Stimulated activated CD8-positive, alpha-beta memory T cell treated with anti-CD3 and anti-CD28 coated beads, Interleukin-15, amount 100 ng/mL, for 1 hour (primary cell): Measurements from ENCODE around the gene CYFIP1.

ENCODE experiments used
- DNase-seq: peaks from one replicate; pipeline ENCODE4 v3.0.0-alpha.2; 2020; ENCODE audit warnings: low read depth

The CYFIP1 gene

GRCh38 chr15:22950256-22950990 is 29.7 kb downstream of the CYFIP1 start:
- DNase-seq, result no peak

DNA sequence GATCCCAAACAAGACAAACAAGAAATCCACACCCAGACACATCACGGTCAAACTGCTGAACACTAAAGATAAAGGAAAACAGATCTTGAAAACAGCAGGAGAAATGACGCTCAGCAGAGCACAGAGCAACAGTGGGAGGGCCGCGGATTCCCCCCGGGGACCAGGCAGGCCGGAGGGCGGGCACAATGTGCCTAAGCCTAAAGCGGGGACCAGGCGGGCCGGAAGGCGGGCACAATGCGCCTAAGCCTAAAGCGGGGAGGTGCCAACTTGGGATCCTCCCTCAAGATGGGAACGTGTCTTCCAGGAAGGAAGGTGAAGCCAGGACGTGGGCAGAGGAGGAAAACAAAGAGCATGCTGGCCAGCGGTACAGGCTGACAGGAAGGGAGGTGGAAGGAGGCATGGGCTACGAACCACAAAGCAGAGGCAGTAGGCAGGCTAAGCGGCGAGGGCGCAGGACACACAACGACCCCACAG is 31.1 kb downstream of the CYFIP1 start:
- no peak for DNase-seq

- DNase-seq, result no peak
These were observed 32.1 kb downstream of the CYFIP1 start for GRCh38 chr15:22948056-22948455.

DNA sequence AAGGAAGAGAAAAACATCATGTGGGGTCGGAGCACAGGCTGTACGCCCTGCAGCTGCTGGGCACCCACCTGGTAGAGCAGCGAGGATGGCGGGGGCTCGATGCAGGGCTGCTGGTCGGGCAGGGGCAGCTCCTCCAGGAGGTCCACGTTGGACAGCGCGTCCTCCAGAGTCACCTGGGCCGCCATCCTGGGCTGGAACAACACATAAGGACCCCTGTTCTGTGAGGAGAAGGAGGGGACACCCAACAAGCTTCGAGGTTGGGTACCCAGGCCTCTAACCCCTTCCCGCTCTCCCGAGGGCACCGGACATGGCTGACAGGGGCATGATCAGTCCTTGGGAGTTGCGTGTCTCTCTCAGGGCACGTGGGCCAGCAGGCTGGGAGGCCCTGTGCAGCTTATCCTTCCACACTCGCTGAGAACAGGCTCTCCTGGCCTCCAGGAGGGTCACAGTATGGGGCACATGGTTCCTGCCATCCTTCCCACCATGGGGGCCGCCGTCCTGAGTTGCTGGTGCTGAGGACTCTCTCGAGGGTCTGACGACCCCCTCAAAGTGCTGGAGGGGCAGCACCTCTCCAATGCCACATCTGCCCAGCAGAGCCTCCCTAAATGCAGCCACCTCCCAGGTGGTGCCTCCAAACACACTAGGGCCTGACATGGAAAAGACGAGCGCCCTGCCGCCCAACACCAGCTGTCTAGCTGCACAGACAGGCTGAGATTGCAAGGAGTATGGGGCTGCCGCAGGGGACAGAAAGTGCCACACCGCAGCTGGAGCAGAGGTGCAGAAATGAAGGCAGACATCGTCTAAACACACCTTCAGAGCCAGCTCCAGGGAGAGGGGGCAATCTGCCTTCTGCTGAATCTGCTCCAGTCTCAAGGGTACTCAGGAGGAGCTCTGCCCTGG is 32.8 kb downstream of the CYFIP1 start:
- no peak for DNase-seq

DNA sequence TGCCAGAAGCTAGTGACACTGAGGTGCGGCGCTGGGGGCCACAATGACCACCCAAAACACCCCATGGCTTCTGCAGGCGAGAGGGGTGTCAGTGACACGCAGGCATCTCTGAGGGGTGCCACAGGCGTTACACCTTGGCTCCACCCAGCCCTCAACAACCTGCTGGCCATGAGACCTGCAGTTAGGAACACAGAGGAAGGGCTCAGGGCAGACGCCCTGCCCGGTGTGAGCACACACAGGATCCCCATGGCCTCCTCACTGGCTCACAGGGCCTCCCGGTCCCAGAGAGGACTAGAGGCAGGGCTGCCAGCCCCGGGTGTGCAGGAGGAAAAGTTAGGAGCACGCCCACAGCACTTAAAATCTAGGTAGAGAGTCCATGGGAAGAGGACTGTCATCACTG is 35.1 kb downstream of the CYFIP1 start:
- DNase-seq, result no peak

DNA sequence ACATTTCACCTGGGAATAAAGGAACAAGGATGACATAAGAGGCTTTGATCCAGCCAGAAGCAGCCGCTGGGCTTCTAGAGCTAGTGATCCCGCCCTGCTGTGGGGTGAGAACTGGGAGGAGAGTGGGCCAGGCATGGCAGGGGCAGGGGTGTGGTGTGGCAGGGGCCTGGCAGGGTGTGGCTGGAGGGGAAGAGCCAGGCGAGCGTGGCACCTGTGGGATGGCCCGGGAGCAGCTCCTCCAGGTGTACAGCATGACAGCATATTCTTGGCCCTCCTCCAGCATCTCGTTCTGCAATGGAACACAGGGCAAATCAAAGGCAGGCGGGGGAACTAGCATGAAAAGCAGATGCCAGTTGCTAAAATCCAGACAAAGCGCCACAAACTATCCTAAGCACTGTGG is 35.5 kb downstream of the CYFIP1 start:
- no peak for DNase-seq

DNA sequence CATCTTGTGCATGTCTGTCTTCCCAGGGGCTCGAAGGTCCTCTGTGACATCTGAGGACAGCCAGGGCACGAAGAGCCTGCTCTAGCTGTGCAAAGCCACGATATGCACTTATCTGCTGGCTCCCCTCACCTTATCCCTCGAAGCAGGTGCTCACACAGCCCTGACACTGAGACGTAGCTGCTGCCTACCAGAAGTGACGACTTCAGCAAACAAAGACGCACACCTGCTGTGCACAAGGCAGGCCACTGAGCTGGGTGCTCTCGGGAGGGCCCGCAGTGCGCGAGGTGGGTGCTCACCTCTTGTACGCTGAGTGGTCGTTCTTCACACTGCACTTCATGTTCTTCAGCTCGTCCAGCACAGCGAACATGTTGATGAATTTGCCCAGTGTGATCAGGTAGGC is 37.3 kb downstream of the CYFIP1 start:
- DNase-seq, result no peak

GRCh38 chr15:22942306-22942855 is 37.8 kb downstream of the CYFIP1 start:
- DNase-seq, result no peak

- no peak for DNase-seq
These were observed 39.0 kb downstream of the CYFIP1 start for GRCh38 chr15:22941179-22941578.

- DNase-seq, result no peak
These were observed 40.5 kb downstream of the CYFIP1 start for GRCh38 chr15:22939652-22940061.

GRCh38 chr15:22939051-22939450 is 41.1 kb downstream of the CYFIP1 start:
- DNase-seq, result no peak

DNA sequence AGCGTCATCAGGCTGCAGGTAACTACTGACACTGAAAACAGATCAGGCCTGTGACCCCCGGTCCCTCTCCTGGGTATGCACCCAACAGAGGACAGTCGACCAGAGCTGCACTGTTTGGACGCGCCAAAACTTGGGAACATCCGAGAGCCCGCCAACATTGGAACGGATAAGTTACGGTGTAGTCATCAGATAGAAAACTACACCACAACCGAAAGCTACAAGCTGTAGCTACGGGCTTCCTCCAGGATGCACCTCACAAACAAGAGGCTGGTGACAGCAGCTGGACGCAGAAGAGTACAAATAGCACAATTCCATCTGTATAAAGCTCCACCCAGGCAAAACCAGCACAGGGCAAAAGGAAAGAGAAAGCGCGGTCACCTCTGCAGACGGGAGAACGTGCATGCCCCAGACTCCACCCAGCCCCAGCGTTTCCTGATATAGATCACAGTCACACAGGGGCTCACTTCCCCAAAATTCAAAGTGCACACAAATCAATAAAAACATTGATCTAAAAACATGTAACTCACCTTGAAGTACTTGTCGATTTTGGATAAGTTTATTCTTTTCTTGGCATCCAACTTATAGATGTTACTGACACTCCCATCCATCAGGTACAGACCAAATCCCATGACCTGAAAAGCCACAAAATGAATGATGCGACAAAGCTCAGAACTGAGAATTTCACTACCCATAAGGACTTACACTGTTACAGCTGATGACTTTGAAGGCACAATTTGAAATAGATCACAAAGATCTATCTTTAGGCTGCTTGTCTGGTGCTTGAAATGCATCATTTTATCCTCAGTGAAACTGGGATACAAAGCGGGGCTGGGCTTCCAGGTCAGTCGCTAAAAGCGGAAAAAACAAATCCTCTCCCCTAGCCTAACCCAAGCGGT is 43.3 kb downstream of the CYFIP1 start:
- no peak for DNase-seq

DNA sequence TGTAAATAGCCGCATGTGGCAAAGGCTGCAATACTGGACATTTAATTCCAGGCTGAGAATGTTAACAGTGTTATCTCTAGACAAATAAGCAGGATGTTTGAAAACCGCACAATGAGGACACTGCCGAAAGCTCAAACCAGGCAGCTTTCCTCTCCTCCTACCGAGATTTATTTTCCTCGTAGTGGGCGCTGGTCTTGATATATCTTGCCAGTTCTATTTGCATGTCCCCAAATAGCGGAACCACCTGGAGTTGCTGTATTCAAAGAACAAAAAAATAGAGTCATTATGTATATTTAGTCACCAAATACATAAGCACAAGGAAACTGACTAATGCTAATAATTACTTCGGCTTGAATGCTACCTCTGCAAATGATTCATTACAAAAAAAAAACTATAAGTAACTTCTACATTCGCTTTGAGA is 46.5 kb downstream of the CYFIP1 start:
- no peak for DNase-seq

DNA sequence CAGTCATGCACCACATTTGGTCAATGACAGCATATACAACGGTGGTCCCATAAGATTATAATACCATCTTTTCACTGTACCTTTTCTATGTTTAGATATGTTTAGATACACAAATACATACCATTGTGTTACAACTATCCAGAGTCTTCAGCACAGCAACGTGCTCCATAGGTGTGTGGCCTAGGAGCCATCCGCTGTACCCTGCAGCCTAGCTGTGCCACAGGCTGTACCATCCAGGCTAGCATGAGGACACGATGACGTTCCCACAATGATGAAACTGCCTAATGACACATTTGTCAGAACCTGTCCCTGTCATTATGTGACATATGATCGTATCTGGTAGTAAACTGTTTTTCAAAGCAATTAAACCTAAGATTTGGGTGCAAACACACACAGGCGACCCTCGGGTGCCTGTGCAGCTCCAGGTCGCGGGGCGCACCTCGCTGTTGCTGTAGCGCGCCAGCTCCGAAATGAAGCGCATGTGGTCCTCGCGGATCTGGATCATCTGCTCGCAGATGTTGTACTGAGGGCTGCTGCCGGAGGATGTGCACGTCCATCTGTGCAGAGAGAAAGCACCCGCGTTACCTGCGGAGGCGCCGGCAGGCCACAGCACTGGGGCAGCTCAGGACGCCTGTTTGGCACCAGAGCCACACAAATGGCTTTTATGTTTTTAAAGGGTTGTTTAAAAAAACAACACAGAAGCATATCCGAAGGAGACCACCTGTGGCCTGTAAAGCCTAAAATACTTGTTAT is 48.2 kb downstream of the CYFIP1 start:
- no peak for DNase-seq

GRCh38 chr15:22930782-22931484 is 49.2 kb downstream of the CYFIP1 start:
- DNase-seq, result no peak

DNA sequence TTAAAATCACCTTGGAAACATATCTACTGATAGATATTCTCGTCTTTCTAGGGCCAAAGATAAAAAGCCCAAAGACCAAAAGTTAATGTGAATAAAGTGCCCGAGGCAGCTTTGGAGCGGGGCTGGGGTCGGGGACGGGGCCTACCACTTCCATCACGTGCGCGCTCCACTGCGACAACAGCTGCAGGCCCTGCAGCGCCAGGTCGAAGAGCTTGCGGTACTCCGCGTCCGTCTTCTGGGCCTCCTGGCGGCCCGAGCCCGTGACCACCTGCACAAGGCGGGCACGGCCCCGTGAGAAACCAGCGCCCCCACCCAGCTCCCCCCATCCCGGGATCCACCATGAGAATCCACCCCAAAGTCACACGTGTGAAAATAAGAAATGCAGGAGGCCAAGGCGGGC is 52.4 kb downstream of the CYFIP1 start:
- no peak for DNase-seq

DNA sequence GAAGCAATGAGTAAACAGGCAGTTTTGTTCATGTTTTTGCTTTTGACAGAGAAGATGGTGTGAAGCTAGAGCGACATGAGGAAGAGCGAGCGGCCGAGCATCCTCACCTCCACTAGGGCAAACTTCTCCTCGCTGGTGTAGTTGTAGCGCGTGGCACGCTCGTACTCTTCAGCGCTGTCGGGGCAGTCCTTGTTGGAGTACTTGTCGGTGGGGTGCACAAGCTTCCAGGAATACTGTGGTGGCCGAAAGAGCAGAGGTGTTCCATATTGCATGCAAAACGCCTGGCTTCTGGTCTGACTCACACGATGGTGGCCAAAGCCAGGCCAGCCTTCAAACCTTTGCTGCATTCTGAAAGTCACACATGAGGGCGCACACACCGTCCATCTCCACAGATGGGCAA is 54.3 kb downstream of the CYFIP1 start:
- DNase-seq, result no peak

DNA sequence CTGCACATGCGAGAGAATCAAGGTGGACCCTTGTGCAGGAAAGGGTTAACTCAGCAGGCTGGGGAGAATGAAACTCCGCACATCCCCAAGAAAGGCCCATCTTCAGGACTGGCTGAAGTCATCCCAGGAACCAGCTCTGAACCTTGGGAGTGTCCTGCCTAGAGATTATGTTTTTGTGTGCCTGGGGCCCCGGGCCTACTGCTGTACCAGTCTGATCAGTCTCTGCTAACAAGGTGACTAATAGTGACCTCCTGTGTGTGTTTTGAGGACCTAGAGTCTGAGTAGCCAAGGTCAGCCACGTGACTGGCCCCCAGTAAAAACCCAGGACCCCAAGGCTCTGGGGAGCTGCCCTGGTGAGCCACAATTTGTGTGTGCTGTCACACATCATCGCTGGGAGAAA is 58.2 kb downstream of the CYFIP1 start:
- DNase-seq, result no peak

- DNase-seq, result no peak
These were observed 61.0 kb downstream of the CYFIP1 start for GRCh38 chr15:22919171-22919570.

DNA sequence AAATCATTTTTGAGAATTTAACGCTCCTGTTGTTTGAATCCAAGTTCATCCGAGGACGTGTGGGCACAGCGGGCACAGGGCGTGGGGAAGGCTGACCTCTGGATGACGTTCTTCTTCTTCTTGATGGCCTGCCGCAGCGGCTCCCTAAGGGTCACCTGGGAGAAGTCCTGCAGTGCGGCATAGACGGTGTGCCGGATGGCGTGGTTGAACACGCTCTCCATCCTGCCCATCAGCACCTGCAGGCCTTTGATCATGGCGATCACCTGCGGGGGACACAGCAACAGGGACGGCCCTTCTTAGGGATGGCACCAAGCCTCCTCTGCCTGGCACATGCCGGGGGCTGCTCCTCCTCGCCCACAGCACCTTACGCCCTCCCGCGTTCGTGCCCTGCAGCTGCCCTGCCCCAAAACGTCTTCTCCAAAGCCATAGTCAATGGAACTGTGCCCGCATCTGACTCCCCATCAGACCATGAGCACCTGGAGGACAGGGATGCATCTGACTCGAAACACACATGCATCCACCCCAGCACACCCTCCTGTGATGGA is 61.5 kb downstream of the CYFIP1 start:
- no peak for DNase-seq
